22Rv1 (cell line): ENCODE measurements around the gene LCN10.

ENCODE experiments used
- CTCF ChIP-seq: fragments of 450-650 bp; IDR thresholded peaks from 2 replicates; pipeline ENCODE4 v1.5.1; 2017; ENCODE audit warnings: mild to moderate bottlenecking
- ZFX ChIP-seq: fragments of 450-650 bp; IDR thresholded peaks from 2 replicates; pipeline ENCODE4 v1.6.1; 2017; ENCODE audit warnings: antibody characterized with exemption, borderline replicate concordance

- TF ChIP-seq CTCF, result no peak
- TF ChIP-seq ZFX, result no peak
These were observed 20.4 kb downstream of the LCN10 start for GRCh38 chr9:136722093-136722968.
